ENCODE results near the gene MYO1E.
"Not testable (repeated sequence)": the region's sequence is repeated elsewhere in the genome, so short reads cannot be mapped to it uniquely, and the experiment has no call there.

The MYO1E gene

GRCh38 chr15:59399465-59400102, 26.9 kb upstream of the MYO1E start:
- FAIRE-seq (no peak), DNase-seq (ENCODE audit: insufficient read length, low spot score) (no peak)
- no peak for TF ChIP-seq CTCF (IDR thresholded peaks at IDR 0.05; ENCODE audit: insufficient read depth, missing control alignments)

- DNase-seq (ENCODE audit: insufficient read length, low spot score) (no peak), FAIRE-seq (no peak)
- no peak for TF ChIP-seq CTCF (IDR thresholded peaks at IDR 0.05; ENCODE audit: insufficient read depth, missing control alignments)
Observed at GRCh38 chr15:59398220-59398619, 25.5 kb upstream of the MYO1E start.

GRCh38 chr15:59396679-59397078, 24.0 kb upstream of the MYO1E start:
- no peak for FAIRE-seq
- TF ChIP-seq CTCF (IDR thresholded peaks at IDR 0.05; ENCODE audit: insufficient read depth, missing control alignments), result no peak
- no peak for DNase-seq (ENCODE audit: insufficient read length, low spot score)

- FAIRE-seq (no peak), DNase-seq (ENCODE audit: insufficient read length, low spot score) (no peak)
- no peak for TF ChIP-seq CTCF (IDR thresholded peaks at IDR 0.05; ENCODE audit: insufficient read depth, missing control alignments)
Observed at GRCh38 chr15:59396211-59396610, 23.5 kb upstream of the MYO1E start.

DNA sequence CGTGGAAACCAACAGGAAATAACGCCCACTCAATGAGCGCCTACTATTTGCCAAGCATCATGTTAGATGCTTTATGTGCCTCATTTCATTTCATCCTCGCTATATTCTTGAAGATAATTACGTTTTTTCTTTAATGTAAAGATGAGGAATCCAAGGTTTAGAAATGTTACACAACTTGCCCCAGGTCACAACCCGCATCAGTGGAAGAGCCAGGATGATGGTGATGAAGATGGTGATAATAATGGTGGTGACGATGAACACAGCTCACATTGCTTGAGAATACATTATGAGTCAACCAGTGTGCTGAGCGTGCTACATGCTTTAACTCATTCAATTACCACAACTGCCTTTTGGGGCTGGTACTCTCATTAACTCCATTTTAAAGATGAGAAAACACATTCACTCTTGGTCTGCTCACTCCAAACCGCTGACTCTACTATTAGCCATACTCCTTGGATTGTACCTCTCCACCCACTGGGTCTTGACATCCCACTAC, 21.5 kb upstream of the MYO1E start:
- no peak for DNase-seq (ENCODE audit: insufficient read length, low spot score)
- TF ChIP-seq CTCF (IDR thresholded peaks at IDR 0.05; ENCODE audit: insufficient read depth, missing control alignments), result no peak
- FAIRE-seq, result no peak

DNA sequence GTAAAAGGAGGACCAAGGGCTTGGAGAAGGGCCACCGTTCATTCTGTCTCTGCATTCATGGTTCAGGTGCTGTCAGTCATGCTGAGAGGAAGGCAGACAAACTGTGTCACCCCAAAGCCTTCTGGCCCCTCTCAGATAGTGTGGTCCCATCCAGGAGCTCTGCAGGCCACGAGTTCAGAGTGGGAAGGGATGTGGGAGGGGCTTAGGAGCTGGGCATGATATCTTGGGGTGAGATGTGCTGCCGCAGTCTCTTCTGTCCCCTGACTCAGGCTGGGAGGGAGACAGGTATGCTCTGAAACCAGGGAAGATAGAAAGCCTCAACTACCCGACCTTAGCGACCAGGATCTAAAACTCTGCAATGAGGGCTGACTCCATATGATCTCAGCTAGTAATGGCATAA, 19.6 kb upstream of the MYO1E start:
- no peak for FAIRE-seq
- TF ChIP-seq CTCF (IDR thresholded peaks at IDR 0.05; ENCODE audit: insufficient read depth, missing control alignments), result no peak
- DNase-seq (ENCODE audit: insufficient read length, low spot score), result no peak

- DNase-seq (ENCODE audit: insufficient read length, low spot score) (no peak), FAIRE-seq (no peak)
- no peak for TF ChIP-seq CTCF (IDR thresholded peaks at IDR 0.05; ENCODE audit: insufficient read depth, missing control alignments)
Observed at GRCh38 chr15:59388670-59389069, 16.0 kb upstream of the MYO1E start.

DNA sequence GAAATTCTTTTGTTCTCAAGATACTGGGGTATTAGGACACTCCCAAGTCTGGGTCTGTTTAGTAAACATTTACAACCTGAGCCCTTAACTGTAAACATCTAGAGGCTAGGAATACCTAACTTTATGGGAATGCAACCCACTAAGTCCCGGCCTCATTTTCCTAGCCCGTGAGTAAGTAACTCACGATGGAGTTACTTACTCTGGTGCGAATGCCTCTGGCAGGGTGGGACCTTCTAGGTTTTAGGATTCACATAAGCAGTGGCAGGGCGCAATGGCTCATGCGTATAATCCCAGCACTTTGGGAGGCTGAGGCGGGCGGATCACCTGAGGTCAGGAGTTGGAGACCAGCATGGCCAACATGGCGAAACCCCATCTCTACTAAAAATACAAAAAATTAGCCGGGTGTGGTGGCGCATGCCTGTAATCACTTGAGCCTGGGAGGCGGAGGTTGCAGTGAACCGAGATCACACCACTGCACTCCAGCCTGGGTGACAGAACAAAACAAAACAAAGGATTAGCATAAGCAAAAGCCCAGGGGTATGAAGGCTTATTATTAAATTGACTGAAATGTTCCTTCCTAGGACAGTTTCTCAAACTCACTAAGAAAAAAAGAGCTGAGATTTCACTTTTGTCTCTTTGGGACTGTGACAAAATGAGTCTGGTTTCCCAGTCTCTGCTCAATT, 14.7 kb upstream of the MYO1E start:
- not testable (repeated sequence) for FAIRE-seq; DNase-seq (ENCODE audit: insufficient read length, low spot score)
